Measurements from ENCODE around the gene VOPP1. TPM values are rescaled to one million over a fixed set of nuclear protein-coding genes. Genes with fewer than 3 reads are reported as not detected.

The VOPP1 gene
- total and polyA plus RNA-seq, 9 of the 15 experiments (the other 6 are each of a cell fraction or from before 2014, with no cell fraction given) = 8.2 to 45.8 (median 31.2) TPM

DNA sequence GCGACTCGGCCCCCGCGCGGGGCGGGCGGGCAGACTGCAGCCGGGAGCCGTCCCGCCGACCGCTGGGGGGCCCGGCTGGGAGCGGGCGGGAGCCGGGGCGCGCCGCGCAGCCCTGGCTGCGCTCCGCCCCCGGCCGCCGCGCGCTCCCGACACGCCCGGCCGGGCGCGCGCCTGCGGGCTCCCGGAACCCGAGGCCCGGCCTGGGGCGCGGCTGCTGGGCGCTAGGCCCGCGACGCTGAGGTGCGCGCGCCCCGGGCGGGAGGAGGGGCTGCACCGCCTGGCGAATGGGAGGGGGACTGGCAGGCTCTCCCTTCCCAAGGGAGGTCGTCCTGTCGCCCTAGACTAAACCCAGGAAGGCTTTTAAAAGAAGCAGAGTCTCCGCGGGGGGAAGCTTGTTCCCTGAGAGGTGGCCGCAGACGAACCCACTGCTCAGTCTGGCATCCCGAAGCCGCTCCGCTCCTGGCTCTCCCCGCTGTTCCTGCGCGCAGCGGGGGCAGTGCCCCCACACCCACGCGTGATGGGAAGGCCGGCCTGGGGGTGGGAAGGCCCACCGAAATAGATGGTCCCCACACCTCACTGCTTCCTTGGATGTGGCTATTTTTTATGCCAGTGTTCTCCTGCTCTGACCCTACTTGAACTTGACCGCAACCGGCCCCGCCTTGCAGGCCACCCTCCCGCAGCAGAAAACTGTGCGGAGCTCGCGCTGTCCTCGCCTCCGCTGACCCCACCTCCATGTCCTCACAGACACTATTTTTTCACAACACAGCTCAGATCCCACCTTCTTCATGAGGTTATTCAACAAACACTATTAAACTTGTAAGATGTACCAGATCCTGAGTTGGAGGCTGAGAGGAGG, at the start of gene VOPP1 (continued):
- TF ChIP-seq CSDE1 (IDR thresholded peaks at IDR 0.05) (no peak), KDM2B (CRISPR knock-in tag; IDR thresholded peaks at IDR 0.05) (0 out of 2 replicates have a peak, but pooled peaks have one; percentile 53), ZNF830 (CRISPR knock-in tag; IDR thresholded peaks at IDR 0.05) (no peak), RAD51 (IDR thresholded peaks at IDR 0.05; ENCODE audit: borderline replicate concordance, low read depth) (no peak), NR2C2 (CRISPR knock-in tag; IDR thresholded peaks at IDR 0.05) (no peak), NR2C2 (tag; IDR thresholded peaks at IDR 0.05) (peak; percentile 66; the same call in 1 of the 2 replicates), CCAR2 (IDR thresholded peaks at IDR 0.05; ENCODE audit: low read depth, low read length) (no peak), PHF20 (IDR thresholded peaks at IDR 0.05; ENCODE audit: partially characterized antibody) (peak; percentile 64), SOX6 (IDR thresholded peaks at IDR 0.05) (no peak), MXI1 (IDR thresholded peaks at IDR 0.05; ENCODE audit: low read depth, low read length) (no peak), ADNP (tag; IDR thresholded peaks at IDR 0.05) (no peak), ZNF79 (CRISPR knock-in tag; IDR thresholded peaks at IDR 0.05; ENCODE audit: low read depth) (no peak), NCOR1 (IDR thresholded peaks at IDR 0.05) (no peak), HCFC1 (IDR thresholded peaks at IDR 0.05; ENCODE audit: low read depth, low read length) (0 out of 2 replicates have a peak, but pooled peaks have one; percentile 3), MYBL2 (IDR thresholded peaks at IDR 0.05; ENCODE audit: low read depth) (no peak), MYBL2 (CRISPR knock-in tag; IDR thresholded peaks at IDR 0.05; ENCODE audit: borderline replicate concordance) (no peak), ZBTB17 (CRISPR knock-in tag; IDR thresholded peaks at IDR 0.05) (0 out of 2 replicates have a peak, but pooled peaks have one; percentile 18), ZNF696 (CRISPR knock-in tag; conservative IDR thresholded peaks at IDR 0.05) (no peak), BACH1 (tag; IDR thresholded peaks at IDR 0.05) (peak; percentile 31; the same call in 1 of the 2 replicates), KDM4B (IDR thresholded peaks at IDR 0.05; ENCODE audit: borderline replicate concordance in 2 of 2, low read depth in 1 of 2) (peak in 1 of 2 experiments; percentile 25; a peak in 1 of 4 replicates), XRCC4 (IDR thresholded peaks at IDR 0.05; ENCODE audit: extremely low read depth, insufficient read depth, insufficient read length) (no peak)
- TF ChIP-seq, protein P1, sequence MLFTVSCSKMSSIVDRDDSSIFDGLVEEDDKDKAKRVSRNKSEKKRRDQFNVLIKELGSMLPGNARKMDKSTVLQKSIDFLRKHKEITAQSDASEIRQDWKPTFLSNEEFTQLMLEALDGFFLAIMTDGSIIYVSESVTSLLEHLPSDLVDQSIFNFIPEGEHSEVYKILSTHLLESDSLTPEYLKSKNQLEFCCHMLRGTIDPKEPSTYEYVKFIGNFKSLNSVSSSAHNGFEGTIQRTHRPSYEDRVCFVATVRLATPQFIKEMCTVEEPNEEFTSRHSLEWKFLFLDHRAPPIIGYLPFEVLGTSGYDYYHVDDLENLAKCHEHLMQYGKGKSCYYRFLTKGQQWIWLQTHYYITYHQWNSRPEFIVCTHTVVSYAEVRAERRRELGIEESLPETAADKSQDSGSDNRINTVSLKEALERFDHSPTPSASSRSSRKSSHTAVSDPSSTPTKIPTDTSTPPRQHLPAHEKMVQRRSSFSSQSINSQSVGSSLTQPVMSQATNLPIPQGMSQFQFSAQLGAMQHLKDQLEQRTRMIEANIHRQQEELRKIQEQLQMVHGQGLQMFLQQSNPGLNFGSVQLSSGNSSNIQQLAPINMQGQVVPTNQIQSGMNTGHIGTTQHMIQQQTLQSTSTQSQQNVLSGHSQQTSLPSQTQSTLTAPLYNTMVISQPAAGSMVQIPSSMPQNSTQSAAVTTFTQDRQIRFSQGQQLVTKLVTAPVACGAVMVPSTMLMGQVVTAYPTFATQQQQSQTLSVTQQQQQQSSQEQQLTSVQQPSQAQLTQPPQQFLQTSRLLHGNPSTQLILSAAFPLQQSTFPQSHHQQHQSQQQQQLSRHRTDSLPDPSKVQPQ (CRISPR knock-in tag; IDR thresholded peaks at IDR 0.05; ENCODE audit: borderline replicate concordance) = no peak
- TF ChIP-seq, protein P2, sequence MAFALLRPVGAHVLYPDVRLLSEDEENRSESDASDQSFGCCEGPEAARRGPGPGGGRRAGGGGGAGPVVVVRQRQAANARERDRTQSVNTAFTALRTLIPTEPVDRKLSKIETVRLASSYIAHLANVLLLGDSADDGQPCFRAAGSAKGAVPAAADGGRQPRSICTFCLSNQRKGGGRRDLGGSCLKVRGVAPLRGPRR (CRISPR knock-in tag; IDR thresholded peaks at IDR 0.05) = no peak
- TF ChIP-seq, protein P3, sequence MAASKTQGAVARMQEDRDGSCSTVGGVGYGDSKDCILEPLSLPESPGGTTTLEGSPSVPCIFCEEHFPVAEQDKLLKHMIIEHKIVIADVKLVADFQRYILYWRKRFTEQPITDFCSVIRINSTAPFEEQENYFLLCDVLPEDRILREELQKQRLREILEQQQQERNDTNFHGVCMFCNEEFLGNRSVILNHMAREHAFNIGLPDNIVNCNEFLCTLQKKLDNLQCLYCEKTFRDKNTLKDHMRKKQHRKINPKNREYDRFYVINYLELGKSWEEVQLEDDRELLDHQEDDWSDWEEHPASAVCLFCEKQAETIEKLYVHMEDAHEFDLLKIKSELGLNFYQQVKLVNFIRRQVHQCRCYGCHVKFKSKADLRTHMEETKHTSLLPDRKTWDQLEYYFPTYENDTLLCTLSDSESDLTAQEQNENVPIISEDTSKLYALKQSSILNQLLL (CRISPR knock-in tag; IDR thresholded peaks at IDR 0.05; ENCODE audit: borderline replicate concordance) = no peak
